Cardiac muscle cell (in vitro differentiated cells and primary cell): ENCODE measurements around the gene ANKUB1. TPM values are rescaled to one million over a fixed set of nuclear protein-coding genes. Genes with fewer than 3 reads are reported as not detected.

Source experiments
- DNase-seq, 2 donors: peaks; one replicate each; pipeline versions ENCODE4 v3.0.0 to v3.0.0-alpha.2; 2010 to 2017; ENCODE audit warnings: low read depth in 1 of 2, low spot score in 1 of 2
- H3K27ac ChIP-seq: fragments of 200-600 bp; sonication (generic); 2 replicates; pipeline ENCODE4 v1.5.1; 2016
- H3K27me3 ChIP-seq: fragments of 200-600 bp; sonication (generic); 2 replicates; pipeline ENCODE4 v1.6.0; 2016; ENCODE audit warnings: control low read depth
- H3K36me3 ChIP-seq: fragments of 200-600 bp; sonication (generic); 2 replicates; pipeline ENCODE4 v1.5.1; 2016; ENCODE audit warnings: control low read depth
- H3K4me1 ChIP-seq: fragments of 200-600 bp; sonication (generic); 2 replicates; pipeline ENCODE4 v1.8.1; 2017; ENCODE audit warnings: low read depth, mild to moderate bottlenecking, mixed run types
- H3K4me3 ChIP-seq: fragments of 200-600 bp; sonication (generic); 2 replicates; pipeline ENCODE4 v1.5.1; 2016; ENCODE audit warnings: mild to moderate bottlenecking
- H3K9me3 ChIP-seq: fragments of 200-600 bp; sonication (generic); 2 replicates; pipeline ENCODE4 v1.5.1; 2017; ENCODE audit warnings: low read depth, mild to moderate bottlenecking, control low read depth
- CTCF ChIP-seq: IDR thresholded peaks from 2 replicates; pipeline ENCODE4 v1.5.1; 2012; ENCODE audit warnings: low read depth, mild to moderate bottlenecking, low read length
- polyA plus RNA-seq: library from polyadenylated mRNA; unstranded; fragments of >200 nt; fragmentation: Nextera tagmentation; extraction: Ambion mirVana; gene quantifications from 2 replicates; pipeline ENCODE4 v1.2.1, GENCODE V29; 2016
- total RNA-seq: library from RNA; depleted of rRNA; stranded (reverse); fragments of >200 nt; gene quantifications from 2 replicates; pipeline ENCODE4 v1.2.3, GENCODE V29; 2016

ANKUB1 gene
- total and polyA plus RNA-seq, 2 experiments from 2014 or later = not detected

- Histone ChIP-seq H3K9me3 (no peaks in the 10 kb centered on the region), H3K4me1 (peaks cover 6% of the 10 kb centered on the region), H3K4me3 (peak overlapping the region; percentile 93), H3K27ac (no peak overlapping the region), H3K36me3 (peaks cover 11% of the 10 kb centered on the region), H3K27me3 (no peaks in the 10 kb centered on the region)
- no peak for DNase-seq
- TF ChIP-seq CTCF = no peak
Measured at GRCh38 chr3:149751551-149751950, 40.8 kb downstream of the ANKUB1 start.

GRCh38 chr3:149744606-149745005 is 47.7 kb downstream of the ANKUB1 start:
- TF ChIP-seq CTCF = no peak
- H3K27me3 ChIP-seq = no peaks in the 10 kb centered on the region
- peaks cover 34% of the 10 kb centered on the region for H3K36me3 ChIP-seq
- H3K4me3 ChIP-seq = no peak overlapping the region
- H3K27ac ChIP-seq = no peak overlapping the region
- no peaks in the 10 kb centered on the region for H3K4me1 ChIP-seq
- DNase-seq = no peak
- H3K9me3 ChIP-seq = no peaks in the 10 kb centered on the region

GRCh38 chr3:149744151-149744550 is 48.2 kb downstream of the ANKUB1 start:
- Histone ChIP-seq H3K4me3 (no peak overlapping the region), H3K4me1 (no peaks in the 10 kb centered on the region), H3K9me3 (no peaks in the 10 kb centered on the region), H3K27ac (no peak overlapping the region), H3K36me3 (peaks cover 34% of the 10 kb centered on the region), H3K27me3 (no peaks in the 10 kb centered on the region)
- no peak for DNase-seq
- no peak for TF ChIP-seq CTCF

- DNase-seq = no peak
- no peaks in the 10 kb centered on the region for H3K27me3 ChIP-seq
- no peaks in the 10 kb centered on the region for H3K9me3 ChIP-seq
- no peak overlapping the region for H3K27ac ChIP-seq
- TF ChIP-seq CTCF = no peak
- H3K4me1 ChIP-seq = no peaks in the 10 kb centered on the region
- H3K4me3 ChIP-seq = no peak overlapping the region
- peaks cover 29% of the 10 kb centered on the region for H3K36me3 ChIP-seq
Measured at GRCh38 chr3:149739396-149739795, 53.0 kb downstream of the ANKUB1 start.

- H3K27ac ChIP-seq = no peak overlapping the region
- DNase-seq = no peak
- no peaks in the 10 kb centered on the region for H3K4me1 ChIP-seq
- peaks cover 29% of the 10 kb centered on the region for H3K36me3 ChIP-seq
- no peak for TF ChIP-seq CTCF
- H3K9me3 ChIP-seq = no peaks in the 10 kb centered on the region
- H3K4me3 ChIP-seq = no peak overlapping the region
- no peaks in the 10 kb centered on the region for H3K27me3 ChIP-seq
Measured at GRCh38 chr3:149738876-149739275, 53.5 kb downstream of the ANKUB1 start.

- Histone ChIP-seq H3K4me3 (no peak overlapping the region), H3K4me1 (no peaks in the 10 kb centered on the region), H3K9me3 (no peaks in the 10 kb centered on the region), H3K36me3 (peaks cover 23% of the 10 kb centered on the region), H3K27me3 (no peaks in the 10 kb centered on the region), H3K27ac (no peak overlapping the region)
- no peak for DNase-seq
- no peak for TF ChIP-seq CTCF
Measured at GRCh38 chr3:149736953-149737205, 55.5 kb downstream of the ANKUB1 start.
